ENCODE measurements around the gene POLR1A. TPM values are rescaled to one million over a fixed set of nuclear protein-coding genes. Genes with fewer than 3 reads are reported as not detected.

POLR1A gene
- total and polyA plus RNA-seq, 2 of the 8 experiments (the other 6 are each of a cell fraction or from before 2014, with no cell fraction given): 8.9 to 58.1 TPM

GRCh38 chr2:86003967-86004366 lies 101.7 kb downstream of the POLR1A start:
- TF ChIP-seq CREB1 (IDR thresholded peaks at IDR 0.05): no peak
- no peak for TF ChIP-seq YY1 (IDR thresholded peaks at IDR 0.05; ENCODE audit: low read depth, low read length)
- TF ChIP-seq, protein P1, sequence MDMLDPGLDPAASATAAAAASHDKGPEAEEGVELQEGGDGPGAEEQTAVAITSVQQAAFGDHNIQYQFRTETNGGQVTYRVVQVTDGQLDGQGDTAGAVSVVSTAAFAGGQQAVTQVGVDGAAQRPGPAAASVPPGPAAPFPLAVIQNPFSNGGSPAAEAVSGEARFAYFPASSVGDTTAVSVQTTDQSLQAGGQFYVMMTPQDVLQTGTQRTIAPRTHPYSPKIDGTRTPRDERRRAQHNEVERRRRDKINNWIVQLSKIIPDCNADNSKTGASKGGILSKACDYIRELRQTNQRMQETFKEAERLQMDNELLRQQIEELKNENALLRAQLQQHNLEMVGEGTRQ (IDR thresholded peaks at IDR 0.05; ENCODE audit: low read length): 0 out of 2 replicates have a peak, but pooled peaks have one; percentile 10
- H3K9ac ChIP-seq (replicated peaks in 1 of 4; ENCODE audit: extremely low read depth in 1 of 4, low read depth in 3 of 4, low read length in 3 of 4): no peak overlapping the region
- no peak overlapping the region for H4K8ac ChIP-seq (ENCODE audit: extremely low read depth, insufficient read depth, low read length)
- H3K4me2 ChIP-seq (ENCODE audit: insufficient read depth in 1 of 2, low read depth in 2 of 2, low read length in 2 of 2): no peak overlapping the region
- no peak overlapping the region for H3K4me3 ChIP-seq (ENCODE audit: extremely low read depth in 1 of 4, insufficient read depth in 2 of 4, low read depth in 3 of 4, low read length in 4 of 4)
- 0 out of 2 replicates have a peak overlapping the region, but pooled peaks have one; percentile 14 for H2AFZ ChIP-seq (ENCODE audit: low read length)
- peaks cover 5 to 7% of the 10 kb centered on the region in 2 experiments; a peak in 2 of 4 replicates for H3K9me3 ChIP-seq (ENCODE audit: insufficient read depth in 2 of 2, low read depth in 1 of 2, low read length in 1 of 2)
- no peak overlapping the region for H2BK12ac ChIP-seq (ENCODE audit: low read depth, low read length)
- no peaks in the 10 kb centered on the region for H3K27me3 ChIP-seq (replicated peaks in 1 of 4; ENCODE audit: control insufficient read depth in 3 of 4, extremely low read depth in 1 of 4, insufficient read depth in 3 of 4, low read length in 3 of 4)
- H3K23me2 ChIP-seq (ENCODE audit: low read depth, low read length): no peaks in the 10 kb centered on the region
- H2BK20ac ChIP-seq (ENCODE audit: low read length): no peak overlapping the region
- no peaks in the 10 kb centered on the region for H4K20me1 ChIP-seq (replicated peaks in 1 of 2; ENCODE audit: control insufficient read depth in 1 of 2, insufficient read depth in 2 of 2, low read length in 2 of 2)
- H2BK5ac ChIP-seq (ENCODE audit: low read depth, low read length): no peak overlapping the region
- no peaks in the 10 kb centered on the region for H3K79me2 ChIP-seq (ENCODE audit: control insufficient read depth in 1 of 2, insufficient read depth in 2 of 2, low read length in 2 of 2)
- no peak overlapping the region for H3K18ac ChIP-seq (ENCODE audit: extremely low read depth, low read length)
- ChIA-PET CTCF (ENCODE audit: partially characterized antibody) (interaction anchor here (1.3 to 1.4 kb wide), 2 partner anchors 15 to 18 kb away, joined by 3 to 4 read pairs; no protein-coding TSS in a partner anchor), POLR2A (ENCODE audit: partially characterized antibody) (no interaction called here)
- no peak for DNase-seq (ENCODE audit: low read depth in 1 of 2, low spot score in 2 of 2)
- H3K27ac ChIP-seq (ENCODE audit: low read depth, low read length): no peak overlapping the region
- no peak overlapping the region for H3K14ac ChIP-seq (ENCODE audit: insufficient read length)
- no peak overlapping the region for H4K91ac ChIP-seq (replicated peaks; ENCODE audit: insufficient read length, low read length)
- H2BK120ac ChIP-seq (replicated peaks; ENCODE audit: low read depth, low read length): no peak overlapping the region
- FAIRE-seq: no peak
- no peak overlapping the region for H2BK15ac ChIP-seq (ENCODE audit: low read length)
- no peak overlapping the region for H3K56ac ChIP-seq (replicated peaks; ENCODE audit: insufficient read length, low read depth, low read length)
- H3K36me3 ChIP-seq (ENCODE audit: control insufficient read depth in 2 of 4, insufficient read depth in 4 of 4, low read length in 3 of 4): no peaks in the 10 kb centered on the region
- H3K4ac ChIP-seq (replicated peaks; ENCODE audit: insufficient read length, low read depth, low read length): no peak overlapping the region
- H2AK5ac ChIP-seq (ENCODE audit: low read depth, low read length): no peak overlapping the region
- no peak overlapping the region for H4K5ac ChIP-seq (ENCODE audit: insufficient read length, low read depth, low read length)
- no peaks in the 10 kb centered on the region for H3K79me1 ChIP-seq (ENCODE audit: low read depth, low read length)
- WGBS, 2 experiments (ENCODE audit: extremely low coverage in 1 of 2, insufficient coverage in 1 of 2, insufficient read length in 1 of 2, insufficient replicate concordance in 2 of 2, low coverage in 1 of 2, low lambda C conversion rate in 2 of 2, missing lambda C conversion rate in 1 of 2): 85% methylated on average over 3 of the region's 3 CpGs; no CpG with 5 or more reads in 1 of the 2 experiments
- H3K23ac ChIP-seq (ENCODE audit: insufficient read length): no peak overlapping the region
- H3K4me1 ChIP-seq (replicated peaks in 1 of 4; ENCODE audit: control insufficient read depth in 3 of 4, insufficient read depth in 4 of 4, low read length in 3 of 4): no peaks in the 10 kb centered on the region

All from H1 (cell line).